ENCODE results near the gene PSIP1. TPM values are rescaled to one million over a fixed set of nuclear protein-coding genes. Genes with fewer than 3 reads are reported as not detected.

PSIP1 gene
- total RNA-seq, 1 experiment from 2014 or later = 42.9 TPM

DNA sequence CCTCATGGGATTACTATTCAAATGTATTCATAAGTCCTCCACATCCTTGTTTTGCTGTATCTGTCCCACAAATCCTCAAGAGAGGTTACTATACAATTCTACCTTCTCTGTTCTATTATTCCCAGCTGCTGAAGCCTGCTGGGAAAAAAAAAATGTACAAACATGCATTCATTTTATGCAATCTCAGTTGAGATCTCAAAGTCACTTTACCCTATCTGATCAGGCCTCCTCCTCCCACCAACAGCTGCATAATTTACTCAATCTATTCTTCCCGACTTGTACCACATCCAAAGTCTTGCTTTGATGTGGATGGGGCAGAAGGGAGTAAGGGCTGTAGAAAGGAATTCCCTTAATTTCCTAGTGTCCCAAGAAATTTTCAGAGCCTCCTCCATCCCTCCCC, 28.6 kb downstream of the PSIP1 start:
- H3K27me3 ChIP-seq (ENCODE audit: low read length) = no peaks in the 10 kb centered on the region
- H3K27ac ChIP-seq (ENCODE audit: low read length) = no peak overlapping the region
- POLR2A ChIA-PET (ENCODE audit: unreplicated experiment) = no interaction called here
- intact Hi-C loops (cut with micrococcal nuclease) = no loop called here
- H3F3A ChIP-seq (ENCODE audit: low read length, unreplicated experiment) = no peaks in the 10 kb centered on the region
- no peaks in the 10 kb centered on the region for H4K20me1 ChIP-seq (ENCODE audit: low read length)
- CTCF ChIA-PET = no interaction called here
- H3K9me3 ChIP-seq (ENCODE audit: low read length) = no peaks in the 10 kb centered on the region
- no peaks in the 10 kb centered on the region for H3K79me2 ChIP-seq (ENCODE audit: low read length)
- DNase-seq (no peak), ATAC-seq (no peak)
- H3K4me2 ChIP-seq (ENCODE audit: low read length) = no peak overlapping the region
- TF ChIP-seq, protein P1, sequence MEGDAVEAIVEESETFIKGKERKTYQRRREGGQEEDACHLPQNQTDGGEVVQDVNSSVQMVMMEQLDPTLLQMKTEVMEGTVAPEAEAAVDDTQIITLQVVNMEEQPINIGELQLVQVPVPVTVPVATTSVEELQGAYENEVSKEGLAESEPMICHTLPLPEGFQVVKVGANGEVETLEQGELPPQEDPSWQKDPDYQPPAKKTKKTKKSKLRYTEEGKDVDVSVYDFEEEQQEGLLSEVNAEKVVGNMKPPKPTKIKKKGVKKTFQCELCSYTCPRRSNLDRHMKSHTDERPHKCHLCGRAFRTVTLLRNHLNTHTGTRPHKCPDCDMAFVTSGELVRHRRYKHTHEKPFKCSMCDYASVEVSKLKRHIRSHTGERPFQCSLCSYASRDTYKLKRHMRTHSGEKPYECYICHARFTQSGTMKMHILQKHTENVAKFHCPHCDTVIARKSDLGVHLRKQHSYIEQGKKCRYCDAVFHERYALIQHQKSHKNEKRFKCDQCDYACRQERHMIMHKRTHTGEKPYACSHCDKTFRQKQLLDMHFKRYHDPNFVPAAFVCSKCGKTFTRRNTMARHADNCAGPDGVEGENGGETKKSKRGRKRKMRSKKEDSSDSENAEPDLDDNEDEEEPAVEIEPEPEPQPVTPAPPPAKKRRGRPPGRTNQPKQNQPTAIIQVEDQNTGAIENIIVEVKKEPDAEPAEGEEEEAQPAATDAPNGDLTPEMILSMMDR (conservative IDR thresholded peaks at IDR 0.05; ENCODE audit: low read depth, low read length) = no peak
- TF ChIP-seq EZH2phosphoT487 (IDR thresholded peaks at IDR 0.05; ENCODE audit: borderline replicate concordance, low read length) (no peak), EZH2 (IDR thresholded peaks at IDR 0.05; ENCODE audit: low read length, unreplicated experiment) (no peak)
- no peaks in the 10 kb centered on the region for H3K9me2 ChIP-seq (replicated peaks; ENCODE audit: low read length)
- no peak overlapping the region for H3K4me3 ChIP-seq (ENCODE audit: low read length)
- H3K4me1 ChIP-seq (ENCODE audit: insufficient read depth, low read length) = no peaks in the 10 kb centered on the region
- no TSS peak for BruUV-seq (replicated peaks)
- H3K36me3 ChIP-seq (ENCODE audit: low read depth, low read length) = peaks cover 16% of the 10 kb centered on the region; the same call in 1 of the 2 replicates
- H3K9ac ChIP-seq (ENCODE audit: low read length) = no peak overlapping the region
- no peak overlapping the region for H2AFZ ChIP-seq (ENCODE audit: low read length)

DNA sequence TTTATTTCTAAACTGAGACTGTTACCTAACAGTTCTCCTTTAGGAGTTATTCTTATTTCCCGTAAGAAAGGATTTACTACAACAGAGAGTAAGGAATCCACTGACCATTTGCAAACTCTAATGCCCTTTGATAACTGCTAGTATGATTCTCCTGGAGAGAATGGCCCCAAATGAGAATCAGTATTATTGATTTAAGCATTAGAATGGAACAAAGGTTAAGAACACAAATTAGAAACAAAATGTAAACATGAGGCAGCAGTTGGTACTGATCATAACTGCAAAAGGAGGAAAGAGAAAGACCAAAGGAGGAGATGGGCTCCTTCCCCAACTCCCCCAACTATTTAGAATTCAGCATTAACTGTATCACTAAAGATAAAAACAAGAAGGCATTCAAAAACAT, 30.7 kb downstream of the PSIP1 start:
- Histone ChIP-seq H3F3A (ENCODE audit: low read length, unreplicated experiment) (no peaks in the 10 kb centered on the region), H3K9me3 (ENCODE audit: low read length) (no peaks in the 10 kb centered on the region), H4K20me1 (ENCODE audit: low read length) (no peaks in the 10 kb centered on the region), H3K4me1 (ENCODE audit: insufficient read depth, low read length) (no peaks in the 10 kb centered on the region), H3K4me2 (ENCODE audit: low read length) (no peak overlapping the region), H3K9me2 (replicated peaks; ENCODE audit: low read length) (no peaks in the 10 kb centered on the region), H2AFZ (ENCODE audit: low read length) (no peak overlapping the region), H3K79me2 (ENCODE audit: low read length) (no peaks in the 10 kb centered on the region), H3K4me3 (ENCODE audit: low read length) (no peak overlapping the region), H3K9ac (ENCODE audit: low read length) (no peak overlapping the region), H3K36me3 (ENCODE audit: low read depth, low read length) (peaks cover 13% of the 10 kb centered on the region; the same call in 1 of the 2 replicates), H3K27ac (ENCODE audit: low read length) (no peak overlapping the region), H3K27me3 (ENCODE audit: low read length) (no peaks in the 10 kb centered on the region)
- TF ChIP-seq EZH2 (IDR thresholded peaks at IDR 0.05; ENCODE audit: low read length, unreplicated experiment) (no peak), EZH2phosphoT487 (IDR thresholded peaks at IDR 0.05; ENCODE audit: borderline replicate concordance, low read length) (no peak)
- TF ChIP-seq, protein P1 (conservative IDR thresholded peaks at IDR 0.05; ENCODE audit: low read depth, low read length) = no peak
- intact Hi-C loops (cut with micrococcal nuclease) = no loop called here
- ChIA-PET CTCF (no interaction called here), POLR2A (ENCODE audit: unreplicated experiment) (no interaction called here)
- ATAC-seq (no peak), DNase-seq (no peak)
- no TSS peak for BruUV-seq (replicated peaks)

GRCh38 chr9:15475923-15476536, 34.7 kb downstream of the PSIP1 start:
- no peak overlapping the region for H3K9ac ChIP-seq (ENCODE audit: low read length)
- H3K4me2 ChIP-seq (ENCODE audit: low read length) = no peak overlapping the region
- ChIA-PET CTCF (no interaction called here), POLR2A (ENCODE audit: unreplicated experiment) (interaction anchor here (0.7 kb wide), 1 partner anchor 43 kb away, joined by 6 read pairs; no protein-coding TSS in a partner anchor)
- ATAC-seq = no peak
- no peaks in the 10 kb centered on the region for H3K79me2 ChIP-seq (ENCODE audit: low read length)
- TF ChIP-seq EZH2phosphoT487 (IDR thresholded peaks at IDR 0.05; ENCODE audit: borderline replicate concordance, low read length) (no peak), EZH2 (IDR thresholded peaks at IDR 0.05; ENCODE audit: low read length, unreplicated experiment) (no peak)
- TF ChIP-seq, protein P1 (conservative IDR thresholded peaks at IDR 0.05; ENCODE audit: low read depth, low read length) = no peak
- H2AFZ ChIP-seq (ENCODE audit: low read length) = no peak overlapping the region
- no peak for DNase-seq
- H3K27ac ChIP-seq (ENCODE audit: low read length) = no peak overlapping the region
- H3K9me3 ChIP-seq (ENCODE audit: low read length) = no peaks in the 10 kb centered on the region
- no peaks in the 10 kb centered on the region for H3K9me2 ChIP-seq (replicated peaks; ENCODE audit: low read length)
- intact Hi-C loops (cut with micrococcal nuclease) = loop anchor here (10.0 kb wide), 1 partner anchor 201 kb away; no protein-coding TSS in a partner anchor
- no TSS peak for BruUV-seq (replicated peaks)
- H3K4me1 ChIP-seq (ENCODE audit: insufficient read depth, low read length) = no peaks in the 10 kb centered on the region
- H3K36me3 ChIP-seq (ENCODE audit: low read depth, low read length) = peaks cover 14% of the 10 kb centered on the region; the same call in 1 of the 2 replicates
- H3K4me3 ChIP-seq (ENCODE audit: low read length) = no peak overlapping the region
- no peaks in the 10 kb centered on the region for H3F3A ChIP-seq (ENCODE audit: low read length, unreplicated experiment)
- H3K27me3 ChIP-seq (ENCODE audit: low read length) = no peaks in the 10 kb centered on the region
- H4K20me1 ChIP-seq (ENCODE audit: low read length) = no peaks in the 10 kb centered on the region

Measured in PC-3 (cell line).